ENCODE data around the gene SLC25A29.

Gene SLC25A29

GRCh38 chr14:100336618-100337530 lies 30.6 kb upstream of the SLC25A29 start:
- Mint-ChIP-seq H3K27ac (peak overlapping the region; percentile 61), H3K4me1 (peaks cover 28% of the 10 kb centered on the region), H3K36me3 (peaks cover 97% of the 10 kb centered on the region), H3K9me3 (no peaks in the 10 kb centered on the region), H3K4me3 (no peak overlapping the region)
- ATAC-seq (peak; percentile 77), DNase-seq (ENCODE audit: low spot score in 2 of 2) (no peak)

- H3K4me1 Mint-ChIP-seq: peaks cover 13% of the 10 kb centered on the region
- DNase-seq (ENCODE audit: low spot score in 2 of 2): no peak
- no peak for ATAC-seq
- H3K4me3 Mint-ChIP-seq: no peak overlapping the region
- no peak overlapping the region for H3K27ac Mint-ChIP-seq
- no peaks in the 10 kb centered on the region for H3K9me3 Mint-ChIP-seq
- peaks cover 86% of the 10 kb centered on the region for H3K36me3 Mint-ChIP-seq
Observed at GRCh38 chr14:100334904-100335303, 28.7 kb upstream of the SLC25A29 start.

GRCh38 chr14:100333827-100334226 lies 27.6 kb upstream of the SLC25A29 start:
- ATAC-seq (no peak), DNase-seq (ENCODE audit: low spot score in 2 of 2) (no peak)
- peaks cover 11% of the 10 kb centered on the region for H3K4me1 Mint-ChIP-seq
- H3K27ac Mint-ChIP-seq: no peak overlapping the region
- no peak overlapping the region for H3K4me3 Mint-ChIP-seq
- H3K36me3 Mint-ChIP-seq: peaks cover 75% of the 10 kb centered on the region
- H3K9me3 Mint-ChIP-seq: no peaks in the 10 kb centered on the region

- Mint-ChIP-seq H3K27ac (no peak overlapping the region), H3K4me3 (no peak overlapping the region), H3K4me1 (peaks cover 11% of the 10 kb centered on the region), H3K36me3 (peaks cover 70% of the 10 kb centered on the region), H3K9me3 (no peaks in the 10 kb centered on the region)
- DNase-seq (ENCODE audit: low spot score in 2 of 2) (no peak), ATAC-seq (no peak)
Observed at GRCh38 chr14:100333311-100333710, 27.1 kb upstream of the SLC25A29 start.

- ATAC-seq (no peak), DNase-seq (ENCODE audit: low spot score in 2 of 2) (no peak)
- H3K9me3 Mint-ChIP-seq: no peaks in the 10 kb centered on the region
- H3K4me3 Mint-ChIP-seq: no peak overlapping the region
- H3K4me1 Mint-ChIP-seq: peaks cover 11% of the 10 kb centered on the region
- peaks cover 65% of the 10 kb centered on the region for H3K36me3 Mint-ChIP-seq
- peak overlapping the region; percentile 40 for H3K27ac Mint-ChIP-seq
Observed at GRCh38 chr14:100332797-100333196, 26.6 kb upstream of the SLC25A29 start.

- no peak for ATAC-seq
- peak overlapping the region; percentile 40 for H3K27ac Mint-ChIP-seq
- DNase-seq (ENCODE audit: low spot score in 2 of 2): no peak
- no peaks in the 10 kb centered on the region for H3K9me3 Mint-ChIP-seq
- H3K36me3 Mint-ChIP-seq: peaks cover 58% of the 10 kb centered on the region
- no peak overlapping the region for H3K4me3 Mint-ChIP-seq
- H3K4me1 Mint-ChIP-seq: peaks cover 9% of the 10 kb centered on the region
Observed at GRCh38 chr14:100332071-100332639, 25.9 kb upstream of the SLC25A29 start.

- no peak overlapping the region for H3K4me3 Mint-ChIP-seq
- no peak for ATAC-seq
- H3K36me3 Mint-ChIP-seq: peaks cover 41% of the 10 kb centered on the region
- DNase-seq (ENCODE audit: low spot score in 2 of 2): no peak
- H3K4me1 Mint-ChIP-seq: no peaks in the 10 kb centered on the region
- H3K9me3 Mint-ChIP-seq: no peaks in the 10 kb centered on the region
- no peak overlapping the region for H3K27ac Mint-ChIP-seq
Observed at GRCh38 chr14:100330388-100330931, 24.2 kb upstream of the SLC25A29 start.

GRCh38 chr14:100330007-100330344 lies 23.7 kb upstream of the SLC25A29 start:
- H3K36me3 Mint-ChIP-seq: peaks cover 36% of the 10 kb centered on the region
- no peaks in the 10 kb centered on the region for H3K4me1 Mint-ChIP-seq
- H3K9me3 Mint-ChIP-seq: no peaks in the 10 kb centered on the region
- no peak overlapping the region for H3K27ac Mint-ChIP-seq
- H3K4me3 Mint-ChIP-seq: no peak overlapping the region
- no peak for DNase-seq (ENCODE audit: low spot score in 2 of 2)
- ATAC-seq: no peak

- ATAC-seq (no peak), DNase-seq (ENCODE audit: low spot score in 2 of 2) (no peak)
- H3K36me3 Mint-ChIP-seq: peaks cover 31% of the 10 kb centered on the region
- no peaks in the 10 kb centered on the region for H3K9me3 Mint-ChIP-seq
- no peaks in the 10 kb centered on the region for H3K4me1 Mint-ChIP-seq
- no peak overlapping the region for H3K4me3 Mint-ChIP-seq
- H3K27ac Mint-ChIP-seq: no peak overlapping the region
Observed at GRCh38 chr14:100329233-100330006, 23.2 kb upstream of the SLC25A29 start.

GRCh38 chr14:100328495-100329163 lies 22.4 kb upstream of the SLC25A29 start:
- Mint-ChIP-seq H3K4me1 (no peaks in the 10 kb centered on the region), H3K27ac (no peak overlapping the region), H3K4me3 (no peak overlapping the region), H3K36me3 (peaks cover 23% of the 10 kb centered on the region), H3K9me3 (no peaks in the 10 kb centered on the region)
- ATAC-seq (no peak), DNase-seq (ENCODE audit: low spot score in 2 of 2) (no peak)

GRCh38 chr14:100327128-100327527 lies 20.9 kb upstream of the SLC25A29 start:
- no peak overlapping the region for H3K27ac Mint-ChIP-seq
- H3K9me3 Mint-ChIP-seq: no peaks in the 10 kb centered on the region
- H3K4me1 Mint-ChIP-seq: peaks cover 7% of the 10 kb centered on the region
- H3K36me3 Mint-ChIP-seq: peaks cover 11% of the 10 kb centered on the region
- no peak for ATAC-seq
- H3K4me3 Mint-ChIP-seq: no peak overlapping the region
- no peak for DNase-seq (ENCODE audit: low spot score in 2 of 2)

- H3K4me1 Mint-ChIP-seq: peaks cover 7% of the 10 kb centered on the region
- DNase-seq (ENCODE audit: low spot score in 2 of 2) (no peak), ATAC-seq (no peak)
- no peaks in the 10 kb centered on the region for H3K9me3 Mint-ChIP-seq
- no peak overlapping the region for H3K27ac Mint-ChIP-seq
- peaks cover under 1% of the 10 kb centered on the region for H3K36me3 Mint-ChIP-seq
- no peak overlapping the region for H3K4me3 Mint-ChIP-seq
Observed at GRCh38 chr14:100325958-100326357, 19.7 kb upstream of the SLC25A29 start.

GRCh38 chr14:100325231-100325632 lies 19.0 kb upstream of the SLC25A29 start:
- peak overlapping the region; percentile 15 for H3K27ac Mint-ChIP-seq
- H3K4me3 Mint-ChIP-seq: no peak overlapping the region
- H3K9me3 Mint-ChIP-seq: no peaks in the 10 kb centered on the region
- no peaks in the 10 kb centered on the region for H3K36me3 Mint-ChIP-seq
- no peak for ATAC-seq
- H3K4me1 Mint-ChIP-seq: peaks cover 7% of the 10 kb centered on the region
- DNase-seq (ENCODE audit: low spot score in 2 of 2): no peak

- no peak overlapping the region for H3K4me3 Mint-ChIP-seq
- DNase-seq (ENCODE audit: low spot score in 2 of 2): no peak
- no peak overlapping the region for H3K27ac Mint-ChIP-seq
- no peak for ATAC-seq
- H3K9me3 Mint-ChIP-seq: no peaks in the 10 kb centered on the region
- no peaks in the 10 kb centered on the region for H3K36me3 Mint-ChIP-seq
- peaks cover 7% of the 10 kb centered on the region for H3K4me1 Mint-ChIP-seq
Observed at GRCh38 chr14:100323942-100324307, 17.7 kb upstream of the SLC25A29 start.
